TTC549 (cell line): ENCODE measurements around the gene ZKSCAN3.
"Not testable (repeated sequence)": the region's sequence is repeated elsewhere in the genome, so short reads cannot be mapped to it uniquely, and the experiment has no call there.

Experiments
- FAIRE-seq: peaks from 2 replicates; lab custom pipeline; 2012; peaks lifted over from hg19 to GRCh38; lab: Jason Lieb, UNC

Gene ZKSCAN3

DNA sequence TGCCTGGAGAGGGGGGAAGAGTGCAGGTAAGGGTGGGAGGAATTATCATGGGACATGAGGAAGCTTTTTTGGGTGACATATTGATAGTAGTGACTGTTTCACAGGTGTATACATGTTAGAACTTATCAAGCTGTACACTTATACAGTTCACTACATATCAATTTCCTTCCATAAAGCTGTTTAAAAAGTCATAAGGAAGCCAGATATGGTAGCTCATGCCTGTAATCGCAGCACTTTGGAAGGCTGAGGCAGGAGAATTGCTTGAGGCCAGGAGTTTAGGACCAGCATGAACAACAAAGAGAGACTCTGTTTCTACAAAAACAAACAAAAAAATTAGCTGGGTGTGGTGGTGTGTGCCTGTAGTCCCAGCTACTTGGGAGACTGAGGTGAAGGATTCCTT is 28.1 kb downstream of the ZKSCAN3 start:
- no peak for FAIRE-seq

DNA sequence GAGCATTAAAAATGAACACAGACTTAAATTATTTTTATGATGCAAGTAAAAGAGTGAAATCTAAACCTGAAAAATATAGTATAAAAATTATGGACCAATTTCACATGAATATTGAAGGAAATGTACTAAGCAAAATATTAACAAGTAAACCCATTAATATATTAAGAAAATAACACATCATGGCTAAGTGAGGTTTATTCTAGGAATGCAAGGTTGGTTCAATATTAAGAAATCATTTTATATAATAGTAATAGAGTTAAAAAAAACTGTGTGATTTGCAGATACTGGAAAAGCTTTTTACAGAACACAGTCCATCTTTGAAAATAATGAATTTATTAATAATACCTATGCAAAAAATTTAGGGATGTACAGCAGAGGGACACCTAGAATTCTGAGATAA is 28.9 kb downstream of the ZKSCAN3 start:
- FAIRE-seq, result no peak

DNA sequence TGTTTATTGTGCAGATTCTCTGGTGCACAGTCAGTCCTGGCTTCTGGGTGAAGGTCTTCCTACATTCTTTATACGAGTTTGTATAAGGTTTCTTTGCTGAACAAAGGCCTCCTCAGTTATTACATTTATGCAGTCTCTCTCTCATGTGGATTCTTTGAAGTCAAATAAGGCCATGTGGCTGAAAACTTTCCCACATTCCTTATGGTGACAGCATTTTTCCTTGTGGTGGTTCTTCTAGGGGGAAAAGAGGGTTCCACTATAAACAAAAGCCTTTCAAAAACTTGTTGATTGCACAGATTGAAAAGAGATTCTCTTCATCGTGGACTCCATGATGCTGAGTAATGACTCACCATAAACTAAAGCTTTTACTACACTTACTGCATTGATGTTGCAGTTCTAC is 30.6 kb downstream of the ZKSCAN3 start:
- no peak for FAIRE-seq

DNA sequence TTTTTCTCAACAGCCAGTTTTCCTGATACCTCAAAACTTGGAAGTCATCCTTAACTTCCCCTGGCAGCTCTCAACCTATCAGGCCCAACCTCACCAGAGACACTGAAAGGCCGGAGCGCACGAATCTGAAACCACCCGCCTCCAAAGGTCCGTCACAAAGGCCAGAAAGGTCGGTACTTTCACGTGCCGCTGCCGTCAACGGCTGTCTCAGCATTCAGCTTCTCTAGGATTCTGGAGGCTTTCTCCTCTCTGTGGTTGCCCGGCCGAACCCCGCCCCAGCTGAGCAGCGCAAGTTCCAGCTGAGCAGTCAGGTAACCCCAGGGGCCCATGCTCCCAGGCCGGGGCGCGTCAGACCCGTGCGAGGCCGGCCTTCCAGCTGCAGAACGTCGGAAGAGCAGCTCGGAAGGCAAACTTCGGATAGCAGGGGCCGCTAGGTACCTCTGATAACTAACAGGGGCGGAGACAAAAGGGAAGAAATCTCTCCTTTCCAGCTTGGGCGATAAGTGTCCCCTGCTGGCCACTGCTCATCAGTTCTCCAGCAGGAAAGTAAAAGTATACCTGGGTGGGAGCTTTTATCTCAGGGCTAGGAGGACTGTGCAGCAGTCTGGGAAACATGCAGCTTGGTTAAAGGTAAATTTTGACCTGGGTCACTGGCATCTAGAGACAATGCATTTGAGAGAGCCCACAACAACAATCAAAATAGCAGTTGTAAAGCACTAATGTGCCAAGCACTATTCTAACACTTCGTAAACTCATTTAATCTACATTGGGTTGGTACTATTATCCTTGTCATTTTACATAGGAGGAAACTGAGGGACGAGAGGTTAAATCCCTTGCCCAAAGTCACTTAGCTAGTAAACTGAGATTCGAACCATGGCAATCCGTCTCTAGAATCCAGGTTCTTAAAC is 33.7 kb downstream of the ZKSCAN3 start:
- FAIRE-seq, result no peak

DNA sequence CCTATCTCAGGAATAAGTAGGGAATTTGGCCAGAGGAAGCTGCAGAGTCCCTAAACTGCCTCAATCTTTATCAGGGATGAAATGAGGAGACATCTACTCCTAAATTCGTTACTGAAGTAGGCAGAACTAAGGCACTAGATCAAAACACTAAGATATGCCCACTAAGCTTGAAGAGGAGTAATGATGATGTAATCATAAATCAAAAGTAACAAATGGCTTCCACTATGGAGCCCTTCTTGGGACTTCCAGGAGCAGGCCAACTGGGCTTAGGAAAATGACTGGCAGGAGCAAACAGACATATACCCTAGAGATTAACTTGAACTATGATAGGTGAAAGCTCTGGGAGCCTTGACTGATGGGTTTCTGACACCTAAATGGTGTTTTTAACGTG is 34.4 kb downstream of the ZKSCAN3 start:
- FAIRE-seq, result no peak

DNA sequence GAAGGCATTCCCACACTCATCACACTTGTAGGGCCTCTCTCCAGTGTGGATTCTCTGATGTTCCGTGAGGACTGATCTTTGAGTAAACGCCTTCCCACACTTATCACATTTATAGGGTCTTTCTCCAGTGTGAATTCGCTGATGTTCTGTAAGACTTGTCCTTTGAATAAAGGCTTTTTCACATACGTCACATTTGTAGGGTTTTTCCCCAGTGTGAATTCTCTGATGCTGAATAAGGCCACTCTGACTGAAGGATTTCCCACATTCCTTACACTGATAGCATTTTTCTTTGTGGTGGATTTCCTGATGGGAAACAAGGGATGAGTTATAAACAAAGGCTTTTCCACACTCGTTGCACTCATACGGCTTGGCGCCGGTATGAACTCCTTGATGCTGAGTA is 40.9 kb downstream of the ZKSCAN3 start:
- FAIRE-seq, result no peak

DNA sequence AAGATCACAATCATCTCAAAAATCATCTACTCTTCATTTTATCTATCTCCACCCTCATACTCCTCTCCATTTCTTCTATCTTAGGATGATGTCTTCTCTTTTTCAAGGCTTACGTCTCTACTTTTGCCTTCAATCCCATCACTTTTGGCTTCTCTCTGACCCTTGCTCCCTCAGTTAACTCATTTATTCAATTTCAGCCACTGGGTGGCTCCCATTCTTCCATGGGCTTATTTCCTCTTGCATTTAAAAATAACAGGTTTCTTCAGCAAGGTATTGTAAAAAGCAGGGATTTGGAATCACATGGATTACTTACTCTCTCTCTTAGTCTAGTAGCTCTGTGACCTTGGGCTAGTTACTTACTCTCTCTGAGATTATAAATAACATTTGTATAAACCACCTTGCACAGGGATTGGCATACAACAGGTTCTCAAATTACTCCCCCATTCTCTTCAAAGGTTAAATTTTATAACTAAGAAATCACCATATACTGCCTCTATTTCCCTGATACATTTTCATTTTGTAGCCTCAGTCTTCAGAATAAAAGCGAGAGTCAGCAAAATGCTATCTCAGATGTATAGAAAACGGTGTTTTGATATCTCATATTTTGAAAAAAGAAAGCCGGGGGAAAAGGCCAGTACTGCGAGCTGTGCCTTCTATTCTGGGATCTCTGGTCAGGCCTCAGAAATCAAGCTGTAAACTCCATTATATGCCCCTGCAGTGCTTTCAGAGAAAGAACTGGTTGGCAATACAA is 44.3 kb downstream of the ZKSCAN3 start:
- no peak for FAIRE-seq

DNA sequence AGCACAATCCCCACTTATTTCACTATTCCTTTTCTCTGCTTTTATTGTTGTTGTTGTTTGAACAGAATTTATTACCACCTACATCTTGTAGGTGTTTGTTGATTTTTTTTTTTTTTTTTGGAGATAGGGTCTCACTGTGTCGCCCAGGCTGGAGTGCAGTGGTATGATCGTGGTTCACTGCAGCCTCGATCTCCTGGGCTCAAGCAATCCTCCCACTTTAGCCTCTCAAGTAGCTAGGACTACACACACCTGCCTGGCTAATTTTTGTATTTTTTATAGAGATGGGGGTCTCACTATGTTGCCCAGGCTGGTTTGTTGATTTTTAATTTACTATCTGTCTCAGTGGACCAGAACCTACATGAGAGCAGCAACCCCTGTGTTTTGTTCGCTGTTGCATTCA is 46.2 kb downstream of the ZKSCAN3 start:
- FAIRE-seq, result no peak

DNA sequence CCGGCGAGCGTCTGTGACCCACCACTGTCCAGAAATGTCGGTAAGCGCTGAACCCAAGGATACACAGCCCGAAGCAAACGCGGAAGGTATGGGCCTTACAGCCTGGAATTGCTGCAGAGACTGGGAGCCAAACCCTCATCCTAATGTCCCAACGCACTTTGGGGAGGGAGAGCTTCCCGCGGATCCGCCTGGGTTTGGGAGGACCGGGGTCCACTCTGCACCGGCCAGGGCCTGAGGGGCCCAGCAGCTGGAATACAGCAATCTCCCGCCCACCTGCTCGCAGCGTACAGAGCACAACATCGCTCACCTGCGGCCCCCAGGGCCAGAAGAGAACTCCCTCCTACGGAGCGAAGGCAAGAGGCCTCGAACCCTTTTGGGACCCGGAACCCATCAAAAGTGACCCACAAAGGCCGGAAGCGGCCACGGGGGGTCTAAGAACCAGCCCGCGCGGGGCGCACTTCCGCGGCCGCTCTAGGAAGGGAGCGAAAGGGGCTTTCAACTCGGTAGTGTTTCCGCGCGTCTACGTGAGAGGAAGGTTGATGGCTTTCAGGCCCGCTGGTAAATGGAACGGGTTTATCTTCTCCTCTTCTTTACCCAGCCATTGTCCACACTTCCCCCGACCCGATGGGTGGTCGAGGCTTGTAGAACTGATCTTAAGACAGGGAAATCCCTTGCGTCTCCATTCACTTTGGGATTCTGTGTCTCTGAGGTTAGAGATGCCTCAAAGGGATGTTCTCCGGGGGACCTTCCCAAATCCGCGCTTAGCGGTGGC is 49.8 kb downstream of the ZKSCAN3 start, which contains the start of gene ZSCAN12:
TSS of gene ZSCAN12 (minus strand) at position 398 of the 772 bp plus-strand sequence. CDS start 1,342 bp downstream, outside the sequence.
- no peak for FAIRE-seq

DNA sequence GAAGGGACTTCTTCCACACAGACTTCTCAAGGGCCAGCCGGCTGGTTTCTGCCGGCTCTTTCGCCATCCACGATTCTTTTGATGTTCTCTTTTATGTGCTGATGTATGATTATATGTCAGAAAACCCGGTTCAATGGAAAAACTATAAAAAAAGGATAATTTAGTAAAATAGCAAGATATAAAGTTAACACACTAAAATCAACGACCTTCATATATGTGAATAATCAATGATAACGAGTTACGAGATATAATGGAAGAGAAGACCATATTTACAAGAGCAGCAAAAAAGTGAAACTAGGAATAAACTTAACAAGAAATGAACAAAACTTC is 50.3 kb downstream of the ZKSCAN3 start:
- FAIRE-seq, result no peak

DNA sequence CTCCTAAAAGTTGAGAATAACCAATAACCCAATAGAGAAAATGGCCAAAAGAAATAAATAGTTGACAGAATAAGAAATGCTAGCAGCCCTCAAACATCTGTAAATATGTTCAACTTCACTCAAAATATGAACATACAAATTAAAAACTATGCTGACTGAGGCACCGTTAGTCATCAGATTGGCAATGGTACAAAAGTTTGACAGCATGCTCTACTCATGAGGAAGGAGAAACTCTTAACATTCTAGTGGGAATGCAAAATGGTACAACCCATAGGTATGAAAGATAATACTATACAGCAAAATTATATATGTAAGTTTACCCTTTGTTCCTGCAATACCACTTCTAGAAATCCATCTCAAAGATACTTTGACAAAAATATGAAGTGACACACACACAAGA is 51.4 kb downstream of the ZKSCAN3 start:
- FAIRE-seq, result no peak

DNA sequence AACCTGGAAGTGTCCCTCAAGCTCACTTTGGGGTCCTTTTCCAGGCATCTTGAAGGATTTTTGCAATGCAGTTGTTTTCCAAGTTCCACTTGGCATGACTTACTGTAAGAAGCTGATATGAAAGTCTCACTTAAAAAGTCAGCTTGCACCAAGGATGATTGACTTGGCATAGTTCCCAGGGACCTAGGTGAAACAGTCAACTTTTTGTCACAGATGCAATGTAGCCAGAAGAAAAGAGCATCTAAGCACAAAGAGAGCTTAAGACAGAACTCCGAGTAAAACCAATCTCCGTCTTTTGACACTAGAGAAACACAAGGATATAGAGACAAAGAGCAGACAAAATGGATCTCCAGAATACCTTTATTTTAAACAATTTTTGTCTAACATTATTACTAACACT is 52.5 kb downstream of the ZKSCAN3 start:
- no peak for FAIRE-seq

DNA sequence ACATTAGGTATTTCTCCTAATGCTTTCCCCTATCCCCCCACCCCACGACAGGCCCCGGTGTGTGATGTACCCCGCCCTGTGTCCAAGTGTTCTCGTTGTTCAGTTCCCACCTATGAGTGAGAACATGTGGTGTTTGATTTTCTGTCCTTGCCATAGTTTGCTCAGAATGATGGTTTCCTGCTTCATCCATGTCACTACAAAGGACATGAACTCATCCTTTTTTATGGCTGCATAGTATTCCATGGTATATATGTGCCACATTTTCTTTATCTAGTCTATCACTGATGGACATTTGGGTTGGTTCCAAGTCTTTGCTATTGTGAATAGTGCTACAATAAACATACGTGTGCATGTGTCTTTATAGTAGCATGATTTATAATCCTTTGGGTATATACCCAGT is 54.2 kb downstream of the ZKSCAN3 start:
- FAIRE-seq, result not testable (repeated sequence)

DNA sequence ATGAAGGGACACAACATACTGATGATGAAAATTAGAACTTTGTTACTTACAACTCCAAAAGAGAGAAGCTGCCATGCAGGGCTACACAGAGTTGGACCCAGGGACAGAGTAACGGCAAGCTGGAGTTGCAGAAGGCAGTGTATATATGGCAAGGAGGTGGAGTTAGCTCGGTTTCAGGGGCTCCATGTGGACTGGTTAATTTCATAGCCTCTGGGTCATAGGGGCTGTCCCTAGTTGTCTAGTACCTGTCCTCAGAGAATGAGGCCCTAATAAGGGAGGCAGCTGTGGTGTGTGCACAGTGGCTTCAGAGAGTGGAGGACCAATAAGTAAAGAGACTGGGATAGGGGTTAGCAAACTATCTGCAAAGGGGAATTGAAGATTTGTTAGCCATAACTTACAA is 57.7 kb downstream of the ZKSCAN3 start:
- FAIRE-seq, result no peak

DNA sequence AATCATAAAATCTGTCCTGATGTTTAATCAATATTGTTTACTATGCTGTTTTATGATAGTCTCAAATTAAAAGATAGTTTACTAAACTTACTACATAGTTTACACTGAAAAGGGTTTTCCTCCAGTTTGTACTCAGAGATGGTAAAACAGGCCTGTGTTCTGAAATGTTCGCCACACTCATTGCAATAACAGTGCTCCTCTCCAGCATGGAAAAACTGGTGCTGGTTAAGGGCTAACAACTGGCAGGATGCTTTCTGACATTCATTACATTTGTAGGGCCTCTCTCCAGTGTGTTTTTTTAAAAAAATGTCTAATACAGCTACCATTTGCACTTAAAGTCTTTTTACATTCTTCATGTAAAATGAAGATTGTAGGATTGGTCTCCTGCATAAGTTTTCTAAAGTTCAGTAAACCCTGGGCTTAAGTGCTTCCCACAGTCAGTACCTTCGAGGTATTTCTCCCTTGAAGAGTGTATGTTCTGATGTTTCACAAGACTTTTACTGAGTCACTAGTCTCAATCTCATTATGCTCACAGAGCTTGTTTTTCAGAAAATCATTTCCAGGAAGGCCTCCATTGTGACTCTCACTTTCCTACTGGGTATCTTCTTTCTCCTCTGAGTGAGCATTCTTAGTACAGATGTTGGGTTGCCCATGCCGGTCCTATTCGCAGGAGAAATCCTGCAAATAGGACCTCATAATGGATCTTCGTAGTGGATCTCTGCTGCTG is 58.5 kb downstream of the ZKSCAN3 start:
- FAIRE-seq, result no peak

DNA sequence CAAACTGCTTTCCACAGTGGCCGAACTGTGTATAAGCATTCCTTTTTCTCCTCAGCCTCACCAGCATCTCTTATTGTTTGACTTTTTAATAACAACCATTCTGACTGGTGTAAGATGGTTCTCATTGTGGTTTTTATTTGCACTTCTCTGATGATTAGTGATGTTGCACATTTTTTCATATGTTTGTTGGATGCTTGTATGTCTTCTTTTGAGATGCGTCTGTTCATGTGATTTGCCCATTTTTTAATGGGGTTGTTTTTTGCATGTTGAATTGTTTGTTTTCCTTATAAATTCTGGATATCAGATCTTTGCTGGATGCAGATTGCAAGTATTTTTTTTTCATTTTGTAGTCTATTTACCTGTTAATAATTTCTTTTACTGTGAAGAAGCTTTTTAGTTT is 61.0 kb downstream of the ZKSCAN3 start:
- FAIRE-seq, result no peak

DNA sequence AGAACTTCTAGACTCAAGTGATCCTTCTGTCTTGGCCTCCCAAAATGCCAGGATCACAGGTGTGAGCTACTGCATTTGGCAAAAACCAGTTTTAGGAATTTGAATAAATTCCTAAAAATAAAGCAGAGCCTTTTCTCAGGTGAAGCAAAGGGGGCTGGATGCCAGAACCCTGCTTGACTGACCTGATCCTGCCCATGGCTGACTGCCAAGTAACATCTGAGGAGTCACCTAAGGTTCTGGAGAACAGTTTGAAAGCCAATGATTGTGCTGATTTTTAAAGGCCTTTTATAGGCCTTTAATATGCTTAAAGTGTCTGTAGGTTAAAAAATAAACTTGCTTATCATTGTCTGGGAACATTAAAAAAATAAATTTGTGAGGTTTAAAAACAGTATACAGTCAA is 63.9 kb downstream of the ZKSCAN3 start:
- no peak for FAIRE-seq
